HEK293T (cell line): ENCODE data around the gene GGTLC1.

ENCODE experiments used
- CTCF ChIA-PET: fragments of 350-600 bp; formaldehyde crosslinking; extraction: SDS; loops from one replicate; lab custom pipeline; 2021; ENCODE audit warnings: antibody characterized with exemption, inconsistent platforms; lab: Yijun Ruan, JAX
- POLR2A ChIA-PET: fragments of 350-600 bp; formaldehyde crosslinking; extraction: SDS; loops from one replicate; lab custom pipeline; 2020; ENCODE audit warnings: antibody characterized with exemption, inconsistent platforms; lab: Yijun Ruan, JAX
- DNase-seq: peaks from one replicate; pipeline ENCODE4 v3.0.0; 2012; ENCODE audit warnings: mixed read lengths; ENCODE audit errors: extremely low spot score
- ARNT ChIP-seq: fragments of 450-650 bp; IDR thresholded peaks from 2 replicates; pipeline ENCODE4 v1.6.1; 2017; ENCODE audit warnings: mild to moderate bottlenecking
- BHLHE40 ChIP-seq: fragments of 450-650 bp; IDR thresholded peaks from 2 replicates; pipeline ENCODE4 v1.6.1; 2016; ENCODE audit warnings: mild to moderate bottlenecking, moderate library complexity, borderline replicate concordance
- CTBP1 ChIP-seq: fragments of 450-650 bp; IDR thresholded peaks from 2 replicates; pipeline ENCODE4 v1.6.1; 2016; ENCODE audit warnings: borderline replicate concordance
- ELF4 ChIP-seq: fragments of 450-650 bp; IDR thresholded peaks from 2 replicates; pipeline ENCODE4 v1.6.1; 2017; ENCODE audit warnings: antibody characterized with exemption
- FOXA1 ChIP-seq: fragments of 450-650 bp; IDR thresholded peaks from 2 replicates; pipeline ENCODE4 v1.6.1; 2016; ENCODE audit warnings: mild to moderate bottlenecking
- FOXK2 ChIP-seq: fragments of 450-650 bp; IDR thresholded peaks from 2 replicates; pipeline ENCODE4 v1.6.1; 2016; ENCODE audit warnings: mild to moderate bottlenecking
- FOXM1 ChIP-seq: fragments of 450-650 bp; IDR thresholded peaks from 2 replicates; pipeline ENCODE4 v1.6.1; 2017; ENCODE audit warnings: mild to moderate bottlenecking, borderline replicate concordance
- HDGF ChIP-seq: fragments of 450-650 bp; IDR thresholded peaks from 2 replicates; pipeline ENCODE4 v1.6.1; 2017; ENCODE audit warnings: antibody characterized with exemption, borderline replicate concordance
- L3MBTL2 ChIP-seq: fragments of 450-650 bp; conservative IDR thresholded peaks from 2 replicates; pipeline ENCODE4 v1.6.1; 2016; ENCODE audit warnings: mild to moderate bottlenecking
- LEF1 ChIP-seq: fragments of 450-650 bp; IDR thresholded peaks from 2 replicates; pipeline ENCODE4 v1.6.1; 2017; ENCODE audit warnings: mild to moderate bottlenecking, borderline replicate concordance
- NFRKB ChIP-seq: fragments of 450-650 bp; IDR thresholded peaks from 2 replicates; pipeline ENCODE4 v1.6.1; 2016; ENCODE audit warnings: mild to moderate bottlenecking, moderate library complexity
- SP1 ChIP-seq: fragments of 450-650 bp; IDR thresholded peaks from 2 replicates; pipeline ENCODE4 v1.6.1; 2017
- SUZ12 ChIP-seq: fragments of 450-650 bp; IDR thresholded peaks from 2 replicates; pipeline ENCODE4 v1.6.1; 2016; ENCODE audit warnings: mild to moderate bottlenecking
- TARDBP ChIP-seq: fragments of 450-650 bp; IDR thresholded peaks from 2 replicates; pipeline ENCODE4 v1.6.1; 2016
- ZNF384 ChIP-seq: fragments of 450-650 bp; IDR thresholded peaks from 2 replicates; pipeline ENCODE4 v1.6.1; 2016
- TF ChIP-seq, protein P1 (sequence below): fragments of 450-650 bp; IDR thresholded peaks from 2 replicates; pipeline ENCODE4 v1.6.1; 2016

The GGTLC1 gene

DNA sequence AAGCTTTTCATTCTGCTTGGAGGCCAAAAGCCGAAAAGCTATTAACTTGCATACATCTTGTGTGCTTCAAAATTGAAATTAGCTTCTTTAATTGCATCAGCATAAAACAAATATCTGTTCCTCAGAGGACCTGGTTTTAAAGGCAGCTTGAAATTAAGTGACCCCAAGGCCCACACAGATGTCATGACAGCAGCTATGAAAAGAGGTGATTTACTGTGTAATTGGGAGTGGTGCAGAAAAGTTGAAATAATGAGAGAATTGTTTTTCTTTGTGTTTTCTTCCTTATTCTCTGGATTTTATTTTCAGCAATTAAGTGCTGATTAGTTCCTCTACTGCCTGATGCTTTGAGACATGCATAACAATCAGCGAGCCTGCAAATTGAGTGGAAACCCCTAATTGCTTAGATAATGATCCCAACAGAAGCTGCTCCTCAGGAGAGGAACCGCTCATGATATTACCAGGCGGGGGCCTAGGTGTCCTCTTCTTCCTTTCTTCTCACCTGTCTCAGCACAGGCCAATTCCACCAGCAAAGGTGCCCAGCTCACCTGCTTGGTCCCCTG, 34.1 kb upstream of the GGTLC1 start:
- TF ChIP-seq HDGF (no peak), L3MBTL2 (no peak), SUZ12 (no peak), NFRKB (no peak), FOXM1 (no peak), LEF1 (no peak), FOXK2 (no peak), ARNT (no peak), ELF4 (no peak), SP1 (no peak), TARDBP (no peak), ZNF384 (no peak), BHLHE40 (no peak), CTBP1 (no peak), FOXA1 (no peak)
- TF ChIP-seq, protein P1, sequence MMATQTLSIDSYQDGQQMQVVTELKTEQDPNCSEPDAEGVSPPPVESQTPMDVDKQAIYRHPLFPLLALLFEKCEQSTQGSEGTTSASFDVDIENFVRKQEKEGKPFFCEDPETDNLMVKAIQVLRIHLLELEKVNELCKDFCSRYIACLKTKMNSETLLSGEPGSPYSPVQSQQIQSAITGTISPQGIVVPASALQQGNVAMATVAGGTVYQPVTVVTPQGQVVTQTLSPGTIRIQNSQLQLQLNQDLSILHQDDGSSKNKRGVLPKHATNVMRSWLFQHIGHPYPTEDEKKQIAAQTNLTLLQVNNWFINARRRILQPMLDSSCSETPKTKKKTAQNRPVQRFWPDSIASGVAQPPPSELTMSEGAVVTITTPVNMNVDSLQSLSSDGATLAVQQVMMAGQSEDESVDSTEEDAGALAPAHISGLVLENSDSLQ, result no peak
- POLR2A ChIA-PET, result no interaction called here
- CTCF ChIA-PET, result no interaction called here

DNA sequence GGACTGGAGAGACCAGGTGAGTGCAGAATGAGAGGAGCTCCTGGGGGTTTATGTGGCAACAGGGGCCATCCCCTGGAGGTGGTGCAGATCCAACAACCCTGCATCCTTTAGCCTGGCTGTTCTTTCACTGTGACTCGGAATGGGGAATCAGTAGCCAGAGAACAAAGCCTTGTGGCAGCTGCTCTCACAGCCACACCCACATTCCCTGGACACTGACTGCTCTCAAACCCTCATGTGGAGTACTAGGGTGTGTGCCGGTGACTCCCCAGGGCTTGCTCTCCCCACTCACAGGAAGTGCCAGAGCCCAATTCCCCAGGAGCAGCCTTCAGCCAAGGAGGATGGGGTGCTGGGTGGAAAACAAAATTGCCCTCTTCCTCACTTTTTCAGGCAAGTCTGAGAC, 30.2 kb upstream of the GGTLC1 start:
- no peak for DNase-seq
- ChIA-PET CTCF (no interaction called here), POLR2A (no interaction called here)
- TF ChIP-seq ZNF384 (no peak), SP1 (no peak), ELF4 (no peak), BHLHE40 (no peak), CTBP1 (no peak), FOXM1 (no peak), TARDBP (no peak), FOXA1 (no peak), FOXK2 (no peak), LEF1 (no peak), L3MBTL2 (no peak), ARNT (no peak), NFRKB (no peak), HDGF (no peak), SUZ12 (no peak)
- TF ChIP-seq, protein P1, result no peak

More for the DNA sequence above, 34.1 kb upstream of the GGTLC1 start:
- no peak for DNase-seq

DNA sequence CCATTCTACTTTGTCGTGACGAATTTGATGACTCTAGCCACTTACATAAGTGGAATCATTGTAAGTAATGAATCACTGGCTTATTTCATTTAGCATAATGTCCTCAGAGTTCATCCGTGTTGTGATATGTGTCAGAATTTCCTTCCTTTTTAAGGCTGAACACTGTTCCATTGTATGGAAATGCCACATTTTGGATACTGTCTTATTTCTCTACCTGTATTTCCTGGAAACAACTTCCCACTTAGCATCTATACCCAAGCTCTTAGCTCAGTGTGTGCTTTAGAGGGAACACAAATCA, 28.8 kb upstream of the GGTLC1 start:
- no peak for DNase-seq
- CTCF ChIA-PET, result no interaction called here
- TF ChIP-seq, protein P1, result no peak
- POLR2A ChIA-PET, result no interaction called here

DNA sequence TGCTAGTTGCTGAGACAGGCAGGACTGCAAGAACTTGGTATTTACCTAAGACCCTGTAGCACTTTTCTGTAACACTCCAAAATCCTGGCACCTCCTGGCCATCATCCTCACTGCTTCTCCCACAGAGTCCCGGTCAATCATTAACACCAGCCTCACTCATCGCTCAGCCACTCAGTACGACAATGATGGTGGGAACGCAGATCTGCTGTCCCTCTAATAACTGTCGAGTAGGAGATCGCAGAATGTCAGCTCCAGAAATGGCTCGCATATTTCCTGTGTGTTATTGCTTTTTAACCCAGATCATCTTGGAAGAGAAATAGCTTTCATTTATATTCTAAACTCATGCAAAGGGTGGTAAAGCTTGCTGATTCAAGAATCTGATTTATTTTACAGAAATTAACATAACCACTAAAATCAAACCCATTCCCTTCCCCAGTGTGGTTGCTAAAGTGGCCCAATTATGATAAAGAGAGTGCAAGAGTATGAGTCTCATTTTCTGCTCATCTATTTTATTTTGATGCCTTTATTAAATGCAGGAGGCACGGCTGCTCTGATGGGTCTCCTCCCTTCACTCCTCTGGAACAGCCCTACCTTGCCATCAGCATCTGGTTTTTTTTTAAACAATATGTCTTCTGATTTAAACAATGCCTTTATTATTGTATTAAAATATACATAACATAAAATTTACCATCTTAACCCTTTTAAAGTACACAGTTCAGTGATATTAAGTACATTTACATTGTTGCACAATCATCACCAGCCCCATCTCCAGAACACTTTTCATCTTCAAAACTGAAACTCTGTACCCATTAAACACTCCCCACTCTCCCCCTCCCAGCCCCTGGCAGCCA, 28.3 kb upstream of the GGTLC1 start:
- CTCF ChIA-PET, result no interaction called here
- POLR2A ChIA-PET, result no interaction called here
- no peak for DNase-seq
- TF ChIP-seq, protein P1, result no peak
- TF ChIP-seq FOXM1 (no peak), L3MBTL2 (no peak), SP1 (no peak), BHLHE40 (no peak), ELF4 (no peak), NFRKB (no peak), ZNF384 (no peak), CTBP1 (no peak), FOXK2 (no peak), TARDBP (no peak), FOXA1 (no peak), LEF1 (no peak), SUZ12 (no peak)

DNA sequence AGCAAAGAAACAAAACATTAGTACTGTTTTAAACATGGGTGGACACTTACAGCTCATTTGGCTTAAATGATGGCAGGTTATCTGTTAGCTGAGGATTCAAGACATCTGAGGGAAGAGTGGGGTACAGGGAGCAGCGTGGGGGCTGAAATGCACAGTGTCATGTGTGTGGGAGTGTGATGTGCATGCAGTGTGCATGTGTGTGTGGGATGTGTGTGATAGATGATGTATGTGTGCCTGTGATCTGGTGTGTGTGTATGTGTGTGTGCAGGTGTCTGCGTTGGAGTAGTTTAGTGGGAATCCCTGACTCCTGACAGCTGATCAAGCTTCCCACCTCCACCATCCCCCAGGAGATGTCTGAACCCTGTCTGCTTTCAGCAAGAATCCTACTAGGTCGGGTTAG, 25.4 kb upstream of the GGTLC1 start:
- DNase-seq, result no peak
- TF ChIP-seq FOXK2 (no peak), NFRKB (no peak), CTBP1 (no peak), ARNT (no peak), SP1 (no peak), L3MBTL2 (no peak), TARDBP (no peak), SUZ12 (no peak), FOXA1 (no peak)
- CTCF ChIA-PET, result no interaction called here
- POLR2A ChIA-PET, result no interaction called here
